GM19455 (cell line): ENCODE results near the gene SMAP2.

Experiments used
- ATAC-seq: cut with Tn5 transposase; IDR thresholded peaks from one replicate; pipeline ENCODE4 v1.9.1; 2021; ENCODE audit not compliant: unreplicated experiment

SMAP2 gene

GRCh38 chr1:40389871-40390560 is 16.5 kb downstream of the SMAP2 start:
- no peak for ATAC-seq

DNA sequence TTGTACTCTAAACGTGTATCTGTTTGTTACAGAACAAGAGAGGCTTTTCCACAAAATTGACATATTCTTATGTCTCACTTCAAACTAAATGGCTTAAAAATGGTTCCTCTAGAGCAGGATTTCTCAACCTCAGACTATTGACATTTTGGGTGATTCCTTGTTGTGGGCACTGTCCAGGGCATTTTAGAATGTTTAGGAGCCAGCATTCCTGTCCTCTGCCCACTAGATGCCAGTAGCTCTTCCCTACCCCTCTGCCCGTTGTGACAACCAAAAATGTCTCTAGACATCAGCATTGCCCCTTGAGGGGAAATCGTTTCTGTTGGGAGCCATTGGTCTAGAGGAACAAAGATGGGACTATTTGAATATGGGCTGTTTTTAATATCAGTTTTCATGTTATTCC is 17.3 kb downstream of the SMAP2 start:
- no peak for ATAC-seq

- no peak for ATAC-seq
Observed at GRCh38 chr1:40391688-40392145, 18.2 kb downstream of the SMAP2 start.

DNA sequence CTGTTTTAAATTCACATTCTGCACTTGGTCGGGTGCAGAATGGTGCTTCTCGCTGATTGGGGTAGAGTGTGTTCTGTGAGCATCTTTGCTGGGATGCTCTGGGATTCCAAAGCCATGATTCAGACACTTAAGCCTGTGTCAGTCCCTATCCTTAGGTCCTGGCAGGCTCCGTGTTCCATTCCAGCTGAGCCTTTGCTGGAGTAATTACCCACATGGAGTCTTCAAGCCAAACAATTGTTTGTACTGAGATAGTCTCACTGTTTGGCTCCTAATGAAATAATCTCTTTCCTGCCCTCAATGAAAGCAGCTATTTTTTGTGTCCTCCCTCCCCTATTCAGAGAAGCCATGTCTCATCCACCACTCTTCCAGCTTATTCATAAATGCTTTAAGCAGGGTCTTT is 18.7 kb downstream of the SMAP2 start:
- no peak for ATAC-seq

- no peak for ATAC-seq
Observed at GRCh38 chr1:40393173-40393572, 19.6 kb downstream of the SMAP2 start.

- ATAC-seq = no peak
Observed at GRCh38 chr1:40394491-40395172, 21.1 kb downstream of the SMAP2 start.

GRCh38 chr1:40395190-40396175 is 22.0 kb downstream of the SMAP2 start:
- ATAC-seq = no peak

DNA sequence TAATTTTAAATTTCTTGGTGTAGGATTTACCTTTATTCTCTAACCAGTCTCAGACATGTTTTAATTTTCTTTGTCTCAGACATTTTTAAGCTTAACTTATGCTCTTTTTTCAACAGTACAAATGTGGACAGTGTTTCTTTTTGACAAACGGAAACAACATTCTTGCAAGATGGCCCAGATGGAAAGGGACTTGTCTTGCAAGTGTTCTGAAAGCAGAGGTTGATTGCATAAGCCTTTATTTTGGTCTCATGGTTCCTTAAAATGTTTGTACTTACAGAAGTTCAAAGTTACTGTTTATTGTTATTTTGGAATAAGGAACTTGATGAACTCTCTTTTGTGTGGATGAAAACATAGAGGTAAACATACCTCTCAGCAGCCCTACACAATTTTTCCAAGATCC is 22.9 kb downstream of the SMAP2 start:
- no peak for ATAC-seq

- ATAC-seq = no peak
Observed at GRCh38 chr1:40397258-40397657, 23.7 kb downstream of the SMAP2 start.

DNA sequence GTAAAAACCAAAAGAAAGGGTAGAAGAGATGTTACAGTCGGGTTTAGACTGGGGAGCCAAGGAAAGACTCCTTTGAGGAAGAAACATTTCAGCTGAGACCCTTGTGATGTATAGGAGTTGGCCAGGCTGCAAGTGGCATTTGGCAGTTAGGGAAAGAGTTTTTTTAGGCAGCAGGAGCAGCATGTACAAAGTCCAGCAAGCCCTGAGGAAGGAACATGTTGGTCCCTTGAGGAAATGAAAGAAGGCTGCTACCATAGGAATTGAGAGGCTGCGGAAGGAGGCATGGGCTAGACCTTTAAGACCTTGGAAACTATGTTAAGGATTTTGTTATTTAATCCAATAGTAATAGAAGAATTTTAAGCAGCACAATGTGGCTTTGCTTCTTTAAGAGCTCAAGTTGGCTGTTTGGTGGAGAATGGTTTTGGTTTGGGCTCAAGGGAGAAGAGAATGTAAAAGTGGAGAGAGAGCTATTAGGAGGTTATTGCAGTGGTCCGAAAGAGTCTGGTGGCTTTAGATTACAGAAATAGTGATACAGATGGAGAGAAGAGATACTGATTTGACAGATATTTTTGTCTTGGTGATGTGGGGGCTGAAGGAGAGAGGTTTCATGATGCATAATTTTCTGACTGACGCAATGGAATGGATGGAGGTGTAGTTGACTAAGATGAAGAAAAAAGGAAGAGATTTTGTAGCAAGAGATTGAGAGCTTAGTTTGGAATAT is 26.6 kb downstream of the SMAP2 start:
- peak; percentile 47 for ATAC-seq

DNA sequence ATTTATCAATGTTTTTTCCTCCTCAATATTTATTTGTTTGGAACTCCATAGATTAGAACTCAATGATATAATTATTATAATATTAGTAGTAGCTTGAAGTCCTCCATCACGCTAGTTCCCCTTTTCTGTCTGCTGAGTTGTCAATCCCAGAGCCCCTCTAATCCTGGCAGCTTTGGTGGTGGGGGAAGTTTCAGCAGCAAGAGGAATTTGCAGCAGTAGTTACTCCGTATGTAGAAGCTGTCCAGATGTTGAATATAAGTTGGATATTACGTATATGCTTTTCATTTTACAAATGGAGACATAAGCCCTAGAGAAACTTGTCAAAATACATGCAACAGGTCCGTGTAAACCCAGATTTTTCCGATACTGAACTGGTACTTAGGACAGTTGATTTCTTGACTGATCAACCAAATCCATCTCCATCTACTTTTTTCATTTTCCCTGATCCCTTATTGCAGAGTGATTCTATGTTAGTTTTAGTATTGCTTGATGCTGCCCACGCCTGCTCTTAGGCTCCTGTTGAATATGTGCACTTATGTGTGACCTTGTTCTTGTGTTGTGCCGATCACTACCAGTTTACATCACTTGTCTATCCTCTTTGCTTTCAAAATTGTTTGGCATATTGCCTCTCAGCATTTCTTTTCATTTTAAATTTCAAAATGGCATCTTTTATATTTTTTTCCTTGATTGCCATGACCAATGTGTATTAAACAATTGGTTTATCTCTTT is 28.1 kb downstream of the SMAP2 start:
- ATAC-seq = no peak

GRCh38 chr1:40404670-40405462 is 31.3 kb downstream of the SMAP2 start:
- no peak for ATAC-seq

- no peak for ATAC-seq
Observed at GRCh38 chr1:40405812-40406211, 32.3 kb downstream of the SMAP2 start.

GRCh38 chr1:40407453-40407852 is 33.9 kb downstream of the SMAP2 start:
- ATAC-seq = no peak

- no peak for ATAC-seq
Observed at GRCh38 chr1:40409467-40409866, 35.9 kb downstream of the SMAP2 start.

GRCh38 chr1:40411294-40411693 is 37.8 kb downstream of the SMAP2 start:
- ATAC-seq = no peak

DNA sequence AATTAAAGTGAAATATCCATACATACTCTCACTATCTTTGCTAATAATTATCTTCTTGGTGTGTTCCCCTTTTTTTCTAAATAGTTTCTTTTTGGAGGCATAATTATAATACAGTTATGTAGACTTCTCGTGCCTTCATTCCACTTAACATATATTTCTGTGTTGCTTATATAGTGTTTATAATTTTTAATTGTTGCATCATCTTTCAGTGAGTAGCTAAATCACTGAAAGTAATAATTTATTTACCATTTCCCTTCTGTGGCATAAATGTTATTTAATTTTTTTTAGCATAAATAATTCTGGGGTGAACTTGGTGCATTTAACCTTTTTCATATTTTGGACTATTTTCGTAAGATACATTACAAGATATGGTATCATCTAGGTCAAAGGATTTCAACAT is 38.3 kb downstream of the SMAP2 start:
- ATAC-seq = no peak

GRCh38 chr1:40413527-40414252 is 40.2 kb downstream of the SMAP2 start:
- ATAC-seq = no peak

GRCh38 chr1:40414331-40414730 is 40.8 kb downstream of the SMAP2 start:
- no peak for ATAC-seq
